CD4-positive, alpha-beta T cell (primary cell): ENCODE measurements around the gene GAS2L2. TPM values are rescaled to one million over a fixed set of nuclear protein-coding genes. Genes with fewer than 3 reads are reported as not detected.

ENCODE experiments used
- ATAC-seq: fragments of 200-7000 bp; cut with Tn5 transposase; one replicate; pipeline ENCODE4 v1.10.0; 2022; ENCODE audit warnings: mild to moderate bottlenecking; ENCODE audit not compliant: poor library complexity
- CTCF ChIA-PET: fragments of 350-600 bp; sonication (Branson Sonifier 250); formaldehyde crosslinking; loops from one replicate; lab custom pipeline; 2021; ENCODE audit warnings: antibody characterized with exemption, inconsistent platforms; lab: Charles Lee
- POLR2A ChIA-PET: fragments of 350-600 bp; sonication (Branson Sonifier 250); formaldehyde crosslinking; loops from one replicate; lab custom pipeline; 2021; ENCODE audit warnings: antibody characterized with exemption, inconsistent platforms; lab: Charles Lee
- DNase-seq, 14 experiments: peaks; one replicate each; pipeline ENCODE4 v3.0.0-alpha.2; 2013 to 2020; ENCODE audit warnings: mixed read lengths in 2 of 14
- H3K27ac ChIP-seq, 2 donors: one replicate each; pipeline versions ENCODE4 v1.5.1 to v1.7.0; 2013; ENCODE audit warnings: low read length in 2 of 2, low read depth in 1 of 2, mild to moderate bottlenecking in 1 of 2
- H3K27me3 ChIP-seq, 2 experiments: 1 replicate in 1 of 2; 2 replicates in 1 of 2; pipeline versions ENCODE4 v1.6.1 to v1.7.0; 2013; ENCODE audit warnings: low read length in 2 of 2, control low read depth in 1 of 2, mild to moderate bottlenecking in 1 of 2, moderate library complexity in 1 of 2; ENCODE audit not compliant: insufficient read depth in 2 of 2, control insufficient read depth in 1 of 2
- H3K36me3 ChIP-seq: one replicate; pipeline ENCODE4 v1.6.1; 2013; ENCODE audit warnings: low read length, control low read depth; ENCODE audit not compliant: insufficient read depth
- H3K4me1 ChIP-seq: one replicate; pipeline ENCODE4 v1.6.1; 2013; ENCODE audit warnings: low read length, control low read depth; ENCODE audit not compliant: insufficient read depth
- H3K4me3 ChIP-seq: one replicate; pipeline ENCODE4 v1.5.1; 2013; ENCODE audit warnings: mild to moderate bottlenecking, low read length, moderate library complexity
- H3K9me3 ChIP-seq, 2 experiments: 1 replicate in 1 of 2; 2 replicates in 1 of 2; pipeline versions ENCODE4 v1.6.1 to v1.7.0; 2013; ENCODE audit warnings: low read length in 2 of 2, mild to moderate bottlenecking in 2 of 2, control low read depth in 1 of 2, moderate library complexity in 1 of 2; ENCODE audit not compliant: control insufficient read depth in 1 of 2, insufficient read depth in 1 of 2
- H3K27ac Mint-ChIP-seq: one replicate; pipeline ENCODE4 v1.8.0; 2020; ENCODE audit warnings: mixed read lengths
- H3K27me3 Mint-ChIP-seq: one replicate; pipeline ENCODE4 v1.8.0; 2021; ENCODE audit warnings: mixed read lengths
- H3K36me3 Mint-ChIP-seq: one replicate; pipeline ENCODE4 v1.8.0; 2021; ENCODE audit warnings: low read depth, mixed read lengths
- H3K4me1 Mint-ChIP-seq: one replicate; pipeline ENCODE4 v1.8.0; 2021; ENCODE audit warnings: low read depth, mixed read lengths
- H3K4me3 Mint-ChIP-seq: one replicate; pipeline ENCODE4 v1.8.0; 2020; ENCODE audit warnings: mild to moderate bottlenecking, mixed read lengths
- H3K9me3 Mint-ChIP-seq: one replicate; pipeline ENCODE4 v1.8.0; 2020; ENCODE audit warnings: mixed read lengths
- CTCF ChIP-seq: fragments of 200-600 bp; IDR thresholded peaks from one replicate; pipeline ENCODE4 v1.8.0; 2022; ENCODE audit warnings: antibody characterized with exemption, mild to moderate bottlenecking
- intact Hi-C, 2 experiments: fragments of 100-400 bp; cut with DNase I in 1 of 2; cut with micrococcal nuclease in 1 of 2; formaldehyde crosslinking; loops; one replicate each; pipeline versions ENCODE4 v1.15.1 to v1.9.0; 2023 to 2025; cut with DNase I, micrococcal nuclease
- total RNA-seq, 174 experiments: library from RNA in 2 of 174; stranded (reverse) in 2 of 174; gene quantifications; one replicate each; pipeline ENCODE4 v1.2.3 and lab custom pipeline; 2021 to 2026

GAS2L2 gene
- total RNA-seq, 2 experiments from 2014 or later = 0.19 to 0.22 TPM

GRCh38 chr17:35709874-35710273 is 43.2 kb downstream of the GAS2L2 start:
- peaks cover 46% of the 10 kb centered on the region for H3K36me3 Mint-ChIP-seq
- H3K27me3 Mint-ChIP-seq = no peaks in the 10 kb centered on the region
- H3K27ac Mint-ChIP-seq = peak overlapping the region; percentile 21
- peaks cover 60% of the 10 kb centered on the region for H3K4me1 Mint-ChIP-seq
- intact Hi-C loops = no loop called here
- Histone ChIP-seq H3K4me1 (peaks cover 25% of the 10 kb centered on the region), H3K4me3 (no peak overlapping the region), H3K27ac (no peak overlapping the region), H3K27me3 (no peaks in the 10 kb centered on the region), H3K9me3 (no peaks in the 10 kb centered on the region), H3K36me3 (peaks cover 43% of the 10 kb centered on the region)
- no peaks in the 10 kb centered on the region for H3K9me3 Mint-ChIP-seq
- ChIA-PET CTCF (interaction anchor here (1.2 kb wide), 1 partner anchor 14 kb away, joined by 4 read pairs; no protein-coding TSS in a partner anchor), POLR2A (interaction anchor here (0.9 kb wide), 1 partner anchor 21 kb away, joined by 4 read pairs; no protein-coding TSS in a partner anchor)
- no peak overlapping the region for H3K4me3 Mint-ChIP-seq
- TF ChIP-seq CTCF = no peak
- ATAC-seq = no peak
- no peak for DNase-seq

GRCh38 chr17:35708951-35709350 is 44.1 kb downstream of the GAS2L2 start:
- DNase-seq = no peak
- Histone ChIP-seq H3K4me1 (peaks cover 25% of the 10 kb centered on the region), H3K9me3 (no peaks in the 10 kb centered on the region), H3K36me3 (peaks cover 36% of the 10 kb centered on the region), H3K27ac (no peak overlapping the region), H3K27me3 (no peaks in the 10 kb centered on the region), H3K4me3 (no peak overlapping the region)
- H3K36me3 Mint-ChIP-seq = peaks cover 52% of the 10 kb centered on the region
- no peak for TF ChIP-seq CTCF
- intact Hi-C loops = no loop called here
- no peaks in the 10 kb centered on the region for H3K27me3 Mint-ChIP-seq
- H3K4me1 Mint-ChIP-seq = peaks cover 69% of the 10 kb centered on the region
- ChIA-PET POLR2A (interaction anchor here (0.6 to 0.7 kb wide), 2 partner anchors 9 to 31 kb away, joined by 3 read pairs; no protein-coding TSS in a partner anchor), CTCF (interaction anchor here (0.6 kb wide), 1 partner anchor 13 kb away, joined by 3 read pairs; no protein-coding TSS in a partner anchor)
- H3K4me3 Mint-ChIP-seq = no peak overlapping the region
- peak overlapping the region; percentile 54 for H3K27ac Mint-ChIP-seq
- peak; percentile 39 for ATAC-seq
- no peaks in the 10 kb centered on the region for H3K9me3 Mint-ChIP-seq

DNA sequence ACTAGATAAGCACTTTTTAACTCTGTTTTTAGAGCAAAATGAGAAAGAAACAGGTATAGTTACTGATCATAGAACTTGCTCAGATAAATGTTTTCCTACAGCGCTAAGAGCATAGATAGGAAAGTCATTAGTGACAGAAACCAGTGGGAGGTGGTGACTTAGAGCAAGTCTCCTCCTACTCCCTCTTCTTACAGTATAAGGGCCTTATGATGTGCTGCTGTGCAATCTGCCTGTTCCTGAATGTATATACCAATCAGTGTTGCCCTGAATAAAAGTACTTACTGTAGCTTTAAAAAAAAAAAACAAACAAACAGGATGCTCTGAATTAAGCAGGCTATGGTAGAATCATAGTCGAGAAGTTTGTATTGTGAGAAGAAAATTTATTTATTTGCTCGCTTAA is 44.9 kb downstream of the GAS2L2 start:
- H3K4me3 ChIP-seq = no peak overlapping the region
- peaks cover 54% of the 10 kb centered on the region for H3K36me3 Mint-ChIP-seq
- H3K9me3 Mint-ChIP-seq = no peaks in the 10 kb centered on the region
- H3K4me1 Mint-ChIP-seq = peaks cover 71% of the 10 kb centered on the region
- ChIA-PET POLR2A (interaction anchor here (0.6 to 0.7 kb wide), 2 partner anchors 8 to 32 kb away, joined by 3 read pairs; no protein-coding TSS in a partner anchor), CTCF (no interaction called here)
- H3K27ac ChIP-seq = no peak overlapping the region
- DNase-seq (no peak), ATAC-seq (peak; percentile 61)
- no peak for TF ChIP-seq CTCF
- intact Hi-C loops = no loop called here
- no peaks in the 10 kb centered on the region for H3K9me3 ChIP-seq
- H3K4me3 Mint-ChIP-seq = peak overlapping the region; percentile 17
- H3K4me1 ChIP-seq = peaks cover 22% of the 10 kb centered on the region
- peaks cover 28% of the 10 kb centered on the region for H3K36me3 ChIP-seq
- H3K27me3 Mint-ChIP-seq = no peaks in the 10 kb centered on the region
- peak overlapping the region; percentile 54 for H3K27ac Mint-ChIP-seq
- H3K27me3 ChIP-seq = no peaks in the 10 kb centered on the region
